HepG2 (cell line): ENCODE measurements around the gene ODAD2. TPM values are rescaled to one million over a fixed set of nuclear protein-coding genes. Genes with fewer than 3 reads are reported as not detected.

Source experiments
- CTCF ChIP-seq: sonication (generic); formaldehyde crosslinking; IDR thresholded peaks from 2 replicates; pipeline ENCODE4 v1.5.0; 2020; ENCODE audit warnings: mild to moderate bottlenecking, missing genetic modification reagents, moderate library complexity
- IRX3 ChIP-seq: sonication (generic); formaldehyde crosslinking; IDR thresholded peaks from 2 replicates; pipeline ENCODE4 v1.8.1; 2023; ENCODE audit warnings: mild to moderate bottlenecking, low read depth, missing genetic modification reagents, borderline replicate concordance
- NR0B2 ChIP-seq: sonication (generic); formaldehyde crosslinking; IDR thresholded peaks from 2 replicates; pipeline ENCODE4 v1.4.0; 2020; ENCODE audit warnings: mild to moderate bottlenecking, missing genetic modification reagents
- NR2F2 ChIP-seq: IDR thresholded peaks from 2 replicates; pipeline ENCODE4 v1.6.1; 2012; ENCODE audit warnings: low read depth, inconsistent platforms, borderline replicate concordance
- PAX8 ChIP-seq: sonication (generic); formaldehyde crosslinking; IDR thresholded peaks from 2 replicates; pipeline ENCODE4 v1.8.0; 2022; ENCODE audit warnings: mild to moderate bottlenecking, missing genetic modification reagents, borderline replicate concordance
- RNF219 ChIP-seq: sonication (generic); formaldehyde crosslinking; IDR thresholded peaks from 2 replicates; pipeline ENCODE4 v1.5.0; 2020; ENCODE audit warnings: mild to moderate bottlenecking, missing genetic modification reagents
- SALL1 ChIP-seq: sonication (generic); formaldehyde crosslinking; IDR thresholded peaks from 2 replicates; pipeline ENCODE4 v1.8.0; 2022; ENCODE audit warnings: mild to moderate bottlenecking, missing genetic modification reagents
- SETDB1 ChIP-seq: sonication (generic); formaldehyde crosslinking; IDR thresholded peaks from 2 replicates; pipeline ENCODE4 v1.5.1; 2020; ENCODE audit warnings: missing genetic modification reagents, mild to moderate bottlenecking, borderline replicate concordance
- ZBTB46 ChIP-seq: sonication (generic); formaldehyde crosslinking; IDR thresholded peaks from 2 replicates; pipeline ENCODE4 v1.4.0; 2020; ENCODE audit warnings: mild to moderate bottlenecking, missing genetic modification reagents, borderline replicate concordance
- ZKSCAN1 ChIP-seq: fragments of 150-350 bp; IDR thresholded peaks from 2 replicates; pipeline ENCODE4 v1.6.1; 2014; ENCODE audit warnings: low read length
- ZNF280B ChIP-seq: sonication (generic); formaldehyde crosslinking; IDR thresholded peaks from 2 replicates; pipeline ENCODE4 v1.5.0; 2020; ENCODE audit warnings: missing genetic modification reagents, mild to moderate bottlenecking, borderline replicate concordance
- ZNF318 ChIP-seq: sonication (generic); formaldehyde crosslinking; IDR thresholded peaks from 2 replicates; pipeline ENCODE4 v1.4.0; 2020; ENCODE audit warnings: mild to moderate bottlenecking, missing genetic modification reagents
- ZNF557 ChIP-seq: sonication (generic); formaldehyde crosslinking; IDR thresholded peaks from 2 replicates; pipeline ENCODE4 v1.4.0; 2020; ENCODE audit warnings: missing genetic modification reagents
- polyA plus RNA-seq, 8 experiments: library from polyadenylated mRNA; depleted of rRNA in 3 of 8; stranded (reverse) in 7 of 8; unstranded in 1 of 8; fragments of >200 nt; fragmentation: Illumina TruSeq in 4 of 8; extraction: Trizol in 4 of 8; gene quantifications; 2 replicates each; pipeline versions ENCODE4 v1.2.1 to v1.2.3, GENCODE V29; 2011 to 2016; ENCODE audit warnings: low read depth in 4 of 8, missing spikeins in 1 of 8, mixed read lengths in 1 of 8; ENCODE audit not compliant: insufficient read depth in 1 of 8
- total RNA-seq, 5 experiments: library from RNA; depleted of rRNA; stranded (reverse); fragments of >200 nt; fragmentation: Illumina TruSeq; extraction: Trizol; gene quantifications; 2 replicates each; pipeline ENCODE4 v1.2.3, GENCODE V29; 2016; ENCODE audit warnings: low read depth in 1 of 5

The ODAD2 gene
- total and polyA plus RNA-seq, 2 of the 13 experiments (the other 11 are each of a cell fraction or from before 2014, with no cell fraction given): not detected

- TF ChIP-seq ZBTB46 (CRISPR knock-in tag) (no peak), IRX3 (no peak), NR0B2 (CRISPR knock-in tag) (no peak), ZNF280B (no peak), PAX8 (CRISPR knock-in tag) (no peak), ZNF557 (no peak), ZKSCAN1 (no peak), ZNF318 (CRISPR knock-in tag) (no peak), CTCF (CRISPR knock-in tag) (no peak), SETDB1 (CRISPR knock-in tag) (no peak), NR2F2 (no peak), SALL1 (CRISPR knock-in tag) (no peak), RNF219 (CRISPR knock-in tag) (no peak)
These were observed 15.8 kb upstream of the ODAD2 start (continued) for GRCh38 chr10:28014651-28015050.
